ENCODE measurements around the gene SMIM35.

SMIM35 gene

DNA sequence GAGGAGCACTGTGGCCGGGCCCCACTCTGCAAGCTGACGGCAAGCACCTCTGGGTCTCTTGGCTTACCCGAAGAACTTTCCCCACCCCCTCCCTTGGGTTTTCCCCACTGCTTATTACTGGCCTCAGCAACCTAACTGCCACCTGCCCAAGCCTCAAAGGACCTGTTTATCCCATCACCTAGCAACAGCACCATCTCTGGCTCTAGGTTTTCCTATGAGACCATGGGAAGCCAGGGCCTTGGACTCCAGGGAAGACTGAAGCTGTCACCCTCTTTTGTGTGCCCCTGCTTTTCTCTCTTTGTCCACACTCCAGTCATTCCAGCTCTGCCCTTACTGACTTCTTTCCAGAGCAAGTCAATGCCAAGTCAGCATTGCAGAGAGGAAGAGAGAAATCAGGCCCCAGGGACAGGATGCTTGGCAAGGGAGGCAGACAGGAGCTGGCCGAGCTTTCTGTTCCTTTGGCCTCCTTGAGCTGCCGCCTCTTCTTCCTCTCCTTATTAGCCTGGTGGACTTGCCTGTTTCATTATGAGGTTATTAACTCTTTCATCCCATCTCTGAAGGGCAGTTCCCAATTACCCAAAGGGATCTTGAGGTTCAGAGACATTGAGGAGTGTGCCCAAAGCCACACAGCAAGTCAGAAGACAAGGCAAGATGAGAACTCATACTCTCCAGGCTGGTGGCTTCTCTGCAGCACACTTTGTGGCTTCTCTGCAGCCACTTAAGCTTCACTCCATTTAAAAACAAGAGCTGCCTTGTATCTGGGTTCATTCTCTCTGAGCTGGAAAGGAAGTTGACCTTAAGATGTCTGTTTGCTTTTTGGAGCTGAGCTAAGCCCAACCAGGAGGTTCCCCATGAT is at the start of gene SMIM35:
Gene SMIM35 (minus strand): TSS at position 51 of the 856 bp plus-strand sequence. CDS start 206 bp downstream, outside the sequence.
- no peak for DNase-seq (ENCODE audit: low spot score)

DNA sequence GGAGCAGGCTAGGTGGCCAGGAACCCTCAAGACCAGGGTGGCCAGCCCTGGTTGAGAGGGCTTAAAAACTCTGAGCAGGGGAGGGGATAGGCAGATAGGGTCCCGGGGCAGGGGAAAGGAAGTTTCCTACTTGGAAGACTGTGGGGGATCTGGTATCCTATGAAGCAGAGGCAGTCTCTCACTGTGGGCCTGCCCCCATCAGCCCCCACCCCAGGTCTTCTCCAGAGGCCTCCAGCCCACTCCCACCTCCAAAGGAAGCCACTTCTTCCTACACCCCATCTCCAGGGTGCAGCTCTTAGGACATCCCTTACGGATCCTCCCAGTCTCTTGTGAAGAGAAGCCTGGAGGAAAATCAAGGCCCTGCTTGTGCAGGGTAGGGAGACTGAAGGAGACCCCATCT is 49.6 kb upstream of the SMIM35 start:
- DNase-seq (ENCODE audit: low spot score): no peak

GRCh38 chr11:118135796-118136165 is 49.0 kb upstream of the SMIM35 start:
- DNase-seq (ENCODE audit: low spot score): no peak

DNA sequence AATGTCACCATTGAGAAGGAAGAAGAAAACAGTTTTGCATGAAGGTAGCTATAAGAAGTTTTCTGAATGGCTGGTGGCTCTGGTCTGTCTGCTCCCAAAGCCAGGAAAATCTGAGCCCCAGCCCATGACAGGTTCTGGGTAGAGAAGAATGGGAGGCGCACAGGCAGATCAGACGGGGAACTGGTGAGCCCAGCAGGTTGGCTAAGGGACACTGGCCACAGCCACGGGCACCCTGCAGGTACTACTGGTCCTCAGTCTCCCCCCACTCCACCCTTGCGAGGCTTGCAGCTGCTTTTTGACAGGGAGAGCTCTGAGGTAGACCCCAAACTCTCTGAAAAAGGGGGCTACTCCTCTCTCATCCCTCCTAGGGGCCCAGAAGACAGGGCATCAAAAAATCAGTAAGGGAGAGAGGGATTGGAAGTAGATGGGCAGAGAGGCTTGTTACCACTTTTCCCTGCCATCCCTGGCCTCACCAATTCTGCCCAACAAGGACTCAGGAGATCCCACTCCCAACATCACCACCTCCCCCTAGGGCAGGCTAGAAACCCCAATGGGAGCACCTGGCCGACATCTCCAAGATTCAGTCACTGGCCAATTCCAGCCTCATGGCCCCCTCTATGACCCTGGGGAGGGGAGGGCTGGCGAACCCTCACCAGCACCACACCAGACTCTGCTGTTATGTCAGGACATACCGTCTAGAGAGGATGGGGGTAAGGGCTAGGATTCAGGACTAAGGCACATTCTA is 48.5 kb upstream of the SMIM35 start:
- DNase-seq (ENCODE audit: low spot score): no peak

- no peak for DNase-seq (ENCODE audit: low spot score)
Measured at GRCh38 chr11:118133816-118134215, 47.1 kb upstream of the SMIM35 start.

DNA sequence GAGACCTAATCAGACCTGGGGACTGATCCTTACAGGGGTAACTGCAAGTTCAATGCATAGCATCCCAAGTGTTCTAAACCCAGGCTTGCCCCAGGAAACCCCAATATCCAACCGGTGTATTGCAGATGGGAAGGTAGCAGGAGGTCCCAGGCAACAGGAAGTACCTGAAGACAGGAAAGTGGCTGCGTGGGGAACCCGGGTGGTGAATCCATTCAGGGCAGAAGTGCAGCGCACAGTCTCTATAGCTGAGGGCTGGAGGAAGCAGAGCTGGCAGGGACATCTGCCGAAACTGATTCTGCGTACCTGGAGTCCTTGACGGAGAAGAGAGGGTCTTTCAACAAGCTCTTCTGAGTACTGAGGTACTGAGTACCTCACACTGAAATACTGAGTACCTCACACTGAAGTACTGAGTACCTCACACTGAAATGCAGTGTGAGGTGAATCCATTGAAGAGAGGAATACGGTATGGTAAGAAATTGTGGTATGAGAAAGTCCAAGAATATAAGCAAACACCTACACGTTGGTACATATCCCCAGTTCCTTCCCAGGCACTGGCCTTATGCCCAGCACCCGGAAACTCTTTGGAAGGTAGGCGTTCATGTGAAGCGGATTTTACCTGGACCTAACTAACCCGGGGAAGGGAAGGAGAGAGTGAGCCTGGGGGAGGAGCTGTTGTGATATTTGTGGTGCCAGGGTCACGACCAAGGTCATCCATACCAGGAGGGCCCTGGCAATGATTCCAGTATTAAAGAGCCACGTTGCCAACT is 45.8 kb upstream of the SMIM35 start:
- DNase-seq (ENCODE audit: low spot score): no peak

- no peak for DNase-seq (ENCODE audit: low spot score)
Measured at GRCh38 chr11:118129471-118130172, 42.9 kb upstream of the SMIM35 start.

DNA sequence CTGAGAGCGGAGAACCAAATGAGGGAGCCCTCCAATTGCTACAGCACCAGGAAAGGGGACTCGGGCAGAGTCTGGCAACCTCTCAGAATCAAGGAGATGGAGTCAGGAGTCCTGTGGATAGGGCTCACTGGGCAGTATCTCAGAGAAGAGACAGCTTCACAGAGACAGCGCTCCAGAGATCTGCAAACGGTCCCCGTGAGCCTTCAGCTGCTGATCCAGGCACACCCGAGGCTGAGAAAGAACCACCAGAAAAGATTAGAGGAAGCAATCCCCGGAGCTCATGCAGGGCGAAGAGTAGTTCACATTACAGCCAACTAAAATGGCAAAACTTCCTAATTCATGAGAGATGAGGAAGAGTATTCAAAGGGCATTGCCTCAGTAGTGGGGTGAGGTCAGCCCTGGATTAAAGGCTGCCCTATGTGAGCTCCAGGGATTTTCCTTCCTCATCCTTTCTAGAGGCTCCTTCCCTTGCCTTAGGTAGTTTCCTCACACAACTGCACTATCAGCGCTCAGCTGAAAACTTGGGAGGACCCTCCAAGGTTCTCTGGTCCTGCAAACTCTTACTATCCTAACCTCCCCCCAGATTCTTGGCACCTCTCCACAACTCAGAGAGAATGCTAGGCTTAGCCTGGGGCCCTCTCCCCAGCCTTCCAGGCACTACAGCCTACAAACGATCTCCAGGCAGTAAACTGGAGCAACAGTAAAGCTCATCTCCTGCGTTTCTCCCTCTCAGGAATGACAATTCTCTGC is 42.1 kb upstream of the SMIM35 start:
- DNase-seq (ENCODE audit: low spot score): no peak

- no peak for DNase-seq (ENCODE audit: low spot score)
Measured at GRCh38 chr11:118128310-118128709, 41.5 kb upstream of the SMIM35 start.

DNA sequence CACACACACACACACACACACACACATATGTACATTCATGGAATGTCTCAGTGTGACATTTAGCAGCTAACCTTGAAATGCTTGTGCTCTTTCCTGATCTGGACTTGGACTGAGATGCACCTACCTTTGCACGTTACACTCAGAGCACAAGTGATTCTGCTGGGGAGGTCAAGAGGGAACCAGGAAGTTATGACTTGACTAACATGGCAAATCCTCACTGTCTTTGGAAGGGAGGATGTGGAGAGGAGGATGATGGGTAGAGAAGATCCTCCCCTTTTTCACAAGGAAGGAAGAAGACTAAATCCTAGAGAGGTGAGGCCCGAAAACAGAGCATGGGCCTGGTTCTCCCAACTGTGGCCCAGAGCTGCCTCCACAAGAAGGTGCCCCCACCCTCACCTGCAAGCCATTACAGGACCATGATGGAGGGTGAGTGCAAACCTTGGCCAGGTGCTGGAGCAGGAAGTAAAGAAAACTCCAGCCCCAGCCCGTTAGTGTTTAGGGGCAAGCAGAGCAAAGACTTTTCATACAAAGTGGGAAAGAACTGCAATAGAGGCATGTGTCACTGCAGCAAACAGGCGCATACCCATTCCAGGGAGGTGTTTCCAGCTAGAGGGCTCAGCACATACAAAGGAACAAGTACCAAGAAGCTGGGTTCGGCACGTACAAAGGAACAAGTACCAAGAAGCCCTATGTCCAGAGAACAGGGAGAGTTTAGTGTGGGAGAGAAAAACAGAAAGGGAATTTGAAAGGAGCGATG is 39.5 kb upstream of the SMIM35 start:
- peak; percentile 22 for DNase-seq (ENCODE audit: low spot score)

DNA sequence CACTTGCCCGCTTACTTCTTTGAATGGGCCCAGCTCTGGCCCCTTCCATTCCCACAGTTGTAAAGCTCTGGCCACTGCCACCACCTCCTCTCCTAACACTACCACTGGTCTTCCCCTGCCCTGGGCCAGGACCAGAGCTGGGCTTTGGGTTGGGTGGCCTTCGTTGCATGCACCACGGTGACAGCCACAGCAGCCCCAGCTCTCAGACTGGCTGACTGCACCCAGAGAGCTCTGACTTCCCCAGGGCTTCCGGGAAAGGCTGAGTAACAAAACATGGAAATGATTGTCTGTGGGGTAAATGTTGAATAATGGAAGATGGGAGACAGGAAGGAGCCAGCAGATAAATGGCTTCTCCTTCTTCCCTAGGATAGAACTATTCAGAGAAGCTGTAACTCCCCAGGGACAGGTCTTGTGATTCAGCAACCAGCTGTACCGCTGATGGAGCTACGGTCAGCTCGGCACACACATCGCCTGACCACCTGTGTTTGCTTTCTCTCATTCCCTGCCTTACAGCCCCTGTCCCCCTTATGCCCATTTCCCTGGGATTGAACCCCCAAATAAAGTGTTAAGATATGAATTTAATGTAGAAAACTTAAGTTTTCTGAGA is 38.3 kb upstream of the SMIM35 start:
- DNase-seq (ENCODE audit: low spot score): no peak

DNA sequence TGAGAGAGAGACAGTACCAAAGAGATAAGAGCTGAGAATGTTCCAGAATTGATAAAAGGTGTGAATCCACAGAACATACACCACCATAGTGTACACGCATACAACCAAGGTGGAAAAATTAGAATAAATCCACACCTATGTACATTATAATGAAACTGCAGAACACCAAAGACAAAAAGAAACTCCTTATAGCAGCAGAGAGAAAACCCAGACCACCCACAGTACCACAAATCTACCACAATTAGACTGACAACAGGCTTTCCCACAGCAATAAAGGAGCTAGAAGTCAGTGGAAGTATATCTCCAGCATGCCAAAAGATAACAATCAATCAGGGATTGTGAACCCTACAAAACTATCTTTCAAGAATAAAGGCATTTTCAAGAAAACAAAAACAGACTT is 34.0 kb upstream of the SMIM35 start:
- DNase-seq (ENCODE audit: low spot score): no peak

GRCh38 chr11:118117790-118118601 is 31.2 kb upstream of the SMIM35 start:
- DNase-seq (ENCODE audit: low spot score): no peak

DNA sequence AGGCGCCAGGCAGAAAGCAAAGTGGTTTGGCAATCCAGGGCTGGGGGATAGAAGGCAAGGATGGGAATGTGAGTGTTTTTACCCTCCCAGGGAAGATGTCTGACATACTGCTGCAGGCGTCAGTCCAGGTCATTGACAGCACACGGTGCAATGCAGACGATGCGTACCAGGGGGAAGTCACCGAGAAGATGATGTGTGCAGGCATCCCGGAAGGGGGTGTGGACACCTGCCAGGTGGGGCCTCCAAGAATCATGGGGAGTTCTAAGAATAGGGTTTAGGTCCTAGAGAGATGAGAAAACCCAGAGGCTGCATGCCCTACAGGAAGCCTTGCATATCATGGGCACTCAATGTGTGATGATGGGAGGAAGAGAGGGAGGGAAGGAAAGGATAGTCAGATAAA is 28.3 kb upstream of the SMIM35 start:
- no peak for DNase-seq (ENCODE audit: low spot score)

DNA sequence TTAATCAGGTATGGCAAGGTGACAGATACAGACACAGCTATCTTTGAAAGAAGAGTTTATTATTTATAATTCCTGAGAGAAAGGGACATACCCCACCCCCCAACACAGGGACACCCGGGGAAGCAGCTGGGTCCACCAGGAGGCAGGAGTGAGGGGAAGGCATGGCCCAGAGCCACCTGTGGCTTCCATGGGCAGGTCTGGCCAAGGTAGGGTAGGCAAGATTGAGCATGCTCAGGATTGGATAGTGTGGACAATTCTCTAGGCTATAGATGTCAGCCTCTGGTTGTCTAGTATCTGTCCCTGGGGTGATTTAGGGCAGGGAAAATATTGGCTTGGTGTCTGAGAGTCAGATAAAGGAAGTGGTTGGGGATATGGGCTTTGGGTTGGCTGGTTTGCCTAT is 27.5 kb upstream of the SMIM35 start:
- no peak for DNase-seq (ENCODE audit: low spot score)

GRCh38 chr11:118112711-118113430 is 26.1 kb upstream of the SMIM35 start:
- DNase-seq (ENCODE audit: low spot score): no peak

- no peak for DNase-seq (ENCODE audit: low spot score)
Measured at GRCh38 chr11:118111744-118112035, 24.9 kb upstream of the SMIM35 start.

DNA sequence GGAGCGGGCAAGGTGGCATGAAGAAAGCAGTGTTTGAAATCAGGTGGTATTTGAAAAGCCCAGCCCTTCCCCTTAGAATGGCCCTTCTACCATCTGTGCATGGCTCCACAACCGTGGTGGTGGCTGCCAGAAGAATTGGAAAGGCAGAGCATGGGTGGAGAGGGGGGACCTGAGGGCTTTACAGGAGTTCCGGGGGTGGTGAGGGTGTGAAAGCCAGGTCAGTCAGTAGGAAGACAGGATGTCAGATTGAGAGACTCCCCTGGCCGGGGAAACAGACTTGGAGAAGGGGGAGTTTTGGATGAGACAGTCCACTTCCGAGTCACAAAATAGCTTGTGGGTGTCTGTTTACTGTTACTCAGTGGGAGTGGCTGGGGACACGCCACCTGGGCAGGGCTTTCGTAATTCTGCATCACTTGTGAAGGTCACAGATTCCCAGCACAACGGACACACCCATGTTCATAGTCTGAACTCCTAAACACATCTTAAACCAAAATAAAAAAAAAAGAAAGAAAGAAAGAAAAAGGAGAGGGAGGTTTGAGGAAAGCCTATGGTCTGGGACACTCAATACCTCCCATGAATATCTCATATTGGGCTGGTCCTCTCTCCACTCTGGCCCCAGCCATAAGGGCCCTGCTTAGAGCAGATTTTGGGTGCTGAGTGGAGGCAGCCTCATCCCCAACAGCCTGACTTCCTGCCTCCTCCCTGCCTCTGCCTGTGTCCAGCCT is 24.4 kb upstream of the SMIM35 start:
- no peak for DNase-seq (ENCODE audit: low spot score)
